Measurements from ENCODE around the gene GYG2.

Gene GYG2

GRCh38 chrX:2831471-2832228 lies 2.9 kb downstream of the GYG2 start:
- H3K4me3 ChIP-seq (ENCODE audit: low read depth, low read length) = no peak overlapping the region
- no peak for TF ChIP-seq CTCF (IDR thresholded peaks at IDR 0.05; ENCODE audit: insufficient read depth, low read depth, low read length, missing control alignments)
- DNase-seq (ENCODE audit: low read depth) = no peak

- DNase-seq (ENCODE audit: low read depth) = no peak
- TF ChIP-seq CTCF (IDR thresholded peaks at IDR 0.05; ENCODE audit: insufficient read depth, low read depth, low read length, missing control alignments) = no peak
- H3K4me3 ChIP-seq (ENCODE audit: low read depth, low read length) = no peak overlapping the region
Observed at GRCh38 chrX:2837961-2838360, 9.2 kb downstream of the GYG2 start.

- TF ChIP-seq CTCF (IDR thresholded peaks at IDR 0.05; ENCODE audit: insufficient read depth, low read depth, low read length, missing control alignments) = no peak
- DNase-seq (ENCODE audit: low read depth) = no peak
- H3K4me3 ChIP-seq (ENCODE audit: low read depth, low read length) = no peak overlapping the region
Observed at GRCh38 chrX:2840961-2841360, 12.2 kb downstream of the GYG2 start.

- H3K4me3 ChIP-seq (ENCODE audit: low read depth, low read length) = no peak overlapping the region
- no peak for DNase-seq (ENCODE audit: low read depth)
Observed at GRCh38 chrX:2841537-2841936, 12.8 kb downstream of the GYG2 start.

GRCh38 chrX:2846992-2847391 lies 18.3 kb downstream of the GYG2 start:
- H3K4me3 ChIP-seq (ENCODE audit: low read depth, low read length) = no peak overlapping the region
- DNase-seq (ENCODE audit: low read depth) = no peak
- TF ChIP-seq CTCF (IDR thresholded peaks at IDR 0.05; ENCODE audit: insufficient read depth, low read depth, low read length, missing control alignments) = no peak

More at GRCh38 chrX:2841537-2841936, 12.8 kb downstream of the GYG2 start:
- TF ChIP-seq CTCF (IDR thresholded peaks at IDR 0.05; ENCODE audit: insufficient read depth, low read depth, low read length, missing control alignments) = no peak

GRCh38 chrX:2848871-2849301 lies 20.2 kb downstream of the GYG2 start:
- no peak for DNase-seq (ENCODE audit: low read depth)
- no peak for TF ChIP-seq CTCF (IDR thresholded peaks at IDR 0.05; ENCODE audit: insufficient read depth, low read depth, low read length, missing control alignments)
- H3K4me3 ChIP-seq (ENCODE audit: low read depth, low read length) = no peak overlapping the region

- no peak for TF ChIP-seq CTCF (IDR thresholded peaks at IDR 0.05; ENCODE audit: insufficient read depth, low read depth, low read length, missing control alignments)
- DNase-seq (ENCODE audit: low read depth) = no peak
- no peak overlapping the region for H3K4me3 ChIP-seq (ENCODE audit: low read depth, low read length)
Observed at GRCh38 chrX:2854918-2855317, 26.2 kb downstream of the GYG2 start.

All from GM12865 (cell line).